Activated naive CD8-positive, alpha-beta T cell treated with anti-CD3 and anti-CD28 coated beads, Interleukin-2, amount 50 U/mL, for 24 hours (primary cell): ENCODE measurements around the gene TSTD1.
A peak's percentile ranks its signal among the peaks of the same experiment; 100 is the strongest.
"Not testable (repeated sequence)": the region's sequence is repeated elsewhere in the genome, so short reads cannot be mapped to it uniquely, and the experiment has no call there.

Source experiments
- ATAC-seq: fragments of 150-1000 bp; cut with Tn5 transposase; one replicate; pipeline ENCODE4 v1.10.0; 2021
- DNase-seq: peaks from one replicate; pipeline ENCODE4 v3.0.0; 2021
- H3K27ac Mint-ChIP-seq: one replicate; pipeline ENCODE4 v1.8.0; 2021; ENCODE audit warnings: mild to moderate bottlenecking, mixed read lengths
- H3K27me3 Mint-ChIP-seq: one replicate; pipeline ENCODE4 v1.8.0; 2021; ENCODE audit warnings: mixed read lengths
- H3K36me3 Mint-ChIP-seq: one replicate; pipeline ENCODE4 v1.8.0; 2021; ENCODE audit warnings: low read depth, mixed read lengths
- H3K4me1 Mint-ChIP-seq: one replicate; pipeline ENCODE4 v1.8.0; 2021; ENCODE audit warnings: mixed read lengths
- H3K4me3 Mint-ChIP-seq: one replicate; pipeline ENCODE4 v1.8.0; 2021; ENCODE audit warnings: mild to moderate bottlenecking, moderate library complexity, mixed read lengths
- H3K9me3 Mint-ChIP-seq: one replicate; pipeline ENCODE4 v1.8.0; 2021; ENCODE audit warnings: mixed read lengths

The TSTD1 gene

GRCh38 chr1:161073474-161074121 lies 34.8 kb upstream of the TSTD1 start:
- H3K4me1 Mint-ChIP-seq = peaks cover 27% of the 10 kb centered on the region
- no peaks in the 10 kb centered on the region for H3K27me3 Mint-ChIP-seq
- peak overlapping the region; percentile 39 for H3K27ac Mint-ChIP-seq
- ATAC-seq = no peak
- DNase-seq = no peak
- no peak overlapping the region for H3K4me3 Mint-ChIP-seq
- H3K36me3 Mint-ChIP-seq = peaks cover 6% of the 10 kb centered on the region
- no peaks in the 10 kb centered on the region for H3K9me3 Mint-ChIP-seq

DNA sequence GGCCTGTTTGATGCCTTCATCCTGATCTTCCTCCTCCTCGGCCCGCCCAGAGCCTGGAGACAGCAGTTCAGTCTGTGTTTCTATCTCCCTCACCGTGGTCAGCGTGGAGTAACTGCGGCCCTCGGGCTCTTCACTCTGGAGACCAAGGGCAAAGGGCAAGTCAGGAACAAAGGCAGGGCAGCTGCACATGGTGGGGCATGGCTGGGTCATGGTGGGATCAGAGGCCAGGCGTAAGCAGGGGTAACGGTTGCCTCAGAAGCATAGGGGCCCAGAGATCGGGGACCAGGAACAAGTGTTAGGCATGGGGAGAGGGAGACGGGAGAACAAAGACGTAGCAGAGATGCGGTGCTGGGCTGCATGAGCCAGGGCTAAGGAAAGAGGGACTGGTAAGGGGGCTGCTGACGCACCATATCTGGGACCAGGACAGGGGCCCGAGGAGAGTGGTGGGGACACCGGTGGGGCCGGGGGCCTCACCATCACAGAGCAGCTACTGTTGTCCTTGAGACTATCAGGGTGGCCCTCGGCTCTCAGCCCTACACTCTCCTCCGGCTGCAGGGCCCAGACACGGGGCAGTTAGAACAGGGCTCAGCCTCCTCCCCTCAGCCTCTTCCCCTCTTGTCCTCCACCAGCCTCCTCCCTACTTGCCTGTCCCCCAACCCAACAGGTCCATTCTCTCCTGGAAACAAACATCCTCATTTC lies 34.1 kb upstream of the TSTD1 start:
- Mint-ChIP-seq H3K4me3 (no peak overlapping the region), H3K27me3 (no peaks in the 10 kb centered on the region), H3K4me1 (peaks cover 34% of the 10 kb centered on the region), H3K9me3 (no peaks in the 10 kb centered on the region), H3K36me3 (peaks cover 6% of the 10 kb centered on the region), H3K27ac (peak overlapping the region; percentile 39)
- DNase-seq (no peak), ATAC-seq (no peak)

GRCh38 chr1:161071886-161072371 lies 33.2 kb upstream of the TSTD1 start:
- H3K9me3 Mint-ChIP-seq = no peaks in the 10 kb centered on the region
- ATAC-seq = no peak
- no peaks in the 10 kb centered on the region for H3K27me3 Mint-ChIP-seq
- peak; percentile 62 for DNase-seq
- H3K27ac Mint-ChIP-seq = peak overlapping the region; percentile 61
- no peak overlapping the region for H3K4me3 Mint-ChIP-seq
- H3K36me3 Mint-ChIP-seq = peaks cover 14% of the 10 kb centered on the region
- peaks cover 43% of the 10 kb centered on the region for H3K4me1 Mint-ChIP-seq

- H3K27ac Mint-ChIP-seq = peak overlapping the region; percentile 97
- H3K4me1 Mint-ChIP-seq = peaks cover 54% of the 10 kb centered on the region
- H3K36me3 Mint-ChIP-seq = peaks cover 20% of the 10 kb centered on the region
- H3K27me3 Mint-ChIP-seq = no peaks in the 10 kb centered on the region
- no peak for DNase-seq
- no peaks in the 10 kb centered on the region for H3K9me3 Mint-ChIP-seq
- no peak overlapping the region for H3K4me3 Mint-ChIP-seq
- no peak for ATAC-seq
Measured at GRCh38 chr1:161070761-161071160, 32.0 kb upstream of the TSTD1 start.

DNA sequence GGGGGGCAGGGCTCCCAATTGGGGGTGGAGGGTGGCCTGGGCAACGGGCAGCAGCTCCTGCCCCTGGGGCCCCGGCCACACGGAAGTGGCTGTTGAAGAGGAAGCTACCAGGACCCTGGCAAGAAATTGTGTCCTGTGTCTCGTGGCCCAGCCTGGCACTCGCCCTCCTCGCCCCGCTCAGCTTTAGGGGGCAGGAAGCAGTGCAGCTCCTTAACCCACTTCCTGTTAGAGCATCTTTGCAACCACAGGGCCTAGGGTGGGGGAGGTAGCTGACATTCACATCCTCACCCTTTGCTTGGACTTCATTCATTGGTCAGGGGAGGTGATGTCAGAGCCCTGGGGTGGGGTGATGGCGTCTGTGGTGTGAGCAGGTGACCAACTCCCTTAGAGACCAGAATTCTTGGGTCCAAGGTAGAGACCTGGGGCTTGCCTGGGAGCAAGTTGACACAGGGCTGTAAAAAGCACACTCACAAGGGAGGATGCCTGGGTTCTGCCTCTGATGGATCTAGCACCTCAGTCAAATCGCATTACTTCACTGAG lies 31.0 kb upstream of the TSTD1 start, which contains the start of gene ARHGAP30:
Gene ARHGAP30 (minus strand): TSS at position 161 of the 540 bp plus-strand sequence. CDS start 267 bp downstream, outside the sequence.
- peak; percentile 83 for ATAC-seq
- Mint-ChIP-seq H3K36me3 (peaks cover 20% of the 10 kb centered on the region), H3K4me3 (peak within 1 kb of the TSS; percentile 99), H3K4me1 (peaks cover 62% of the 10 kb centered on the region), H3K27ac (peak within 1 kb of the TSS; percentile 97), H3K27me3 (no peaks in the 10 kb centered on the region), H3K9me3 (no peaks in the 10 kb centered on the region)
- DNase-seq = peak; percentile 85

GRCh38 chr1:161069241-161069640 lies 30.5 kb upstream of the TSTD1 start:
- no peaks in the 10 kb centered on the region for H3K27me3 Mint-ChIP-seq
- H3K9me3 Mint-ChIP-seq = no peaks in the 10 kb centered on the region
- ATAC-seq = no peak
- peaks cover 26% of the 10 kb centered on the region for H3K36me3 Mint-ChIP-seq
- DNase-seq = peak; percentile 27
- H3K4me3 Mint-ChIP-seq = peak overlapping the region; percentile 99
- H3K27ac Mint-ChIP-seq = peak overlapping the region; percentile 97
- H3K4me1 Mint-ChIP-seq = peaks cover 67% of the 10 kb centered on the region

GRCh38 chr1:161068306-161069234 lies 29.8 kb upstream of the TSTD1 start:
- H3K9me3 Mint-ChIP-seq = no peaks in the 10 kb centered on the region
- H3K4me3 Mint-ChIP-seq = peak overlapping the region; percentile 99
- peak; percentile 88 for DNase-seq
- peaks cover 73% of the 10 kb centered on the region for H3K4me1 Mint-ChIP-seq
- H3K27me3 Mint-ChIP-seq = no peaks in the 10 kb centered on the region
- peaks cover 31% of the 10 kb centered on the region for H3K36me3 Mint-ChIP-seq
- peak overlapping the region; percentile 97 for H3K27ac Mint-ChIP-seq
- peak; percentile 83 for ATAC-seq

GRCh38 chr1:161066694-161067093 lies 27.9 kb upstream of the TSTD1 start:
- H3K27ac Mint-ChIP-seq = peak overlapping the region; percentile 97
- peak overlapping the region; percentile 99 for H3K4me3 Mint-ChIP-seq
- peaks cover 40% of the 10 kb centered on the region for H3K36me3 Mint-ChIP-seq
- ATAC-seq (peak; percentile 16), DNase-seq (no peak)
- peaks cover 82% of the 10 kb centered on the region for H3K4me1 Mint-ChIP-seq
- H3K27me3 Mint-ChIP-seq = no peaks in the 10 kb centered on the region
- H3K9me3 Mint-ChIP-seq = no peaks in the 10 kb centered on the region

DNA sequence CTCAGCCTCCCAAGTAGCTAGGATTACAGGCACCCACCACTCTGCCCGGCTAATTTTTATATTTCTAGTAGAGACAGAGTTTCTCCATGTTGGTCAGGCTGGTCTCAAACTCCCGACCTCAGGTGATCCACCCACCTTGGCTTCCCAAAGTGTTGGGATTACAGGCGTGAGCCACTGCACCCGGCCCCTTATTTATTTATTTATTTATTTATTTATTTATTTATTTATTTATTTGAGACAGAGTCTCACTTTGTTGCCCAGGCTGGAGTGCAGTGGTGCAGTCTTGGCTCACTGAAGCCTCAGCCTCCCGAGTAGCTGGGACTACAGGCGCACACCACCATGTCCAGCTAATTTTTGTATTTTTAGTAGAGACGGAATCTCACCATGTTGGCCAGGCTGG lies 26.9 kb upstream of the TSTD1 start:
- not testable (repeated sequence) for H3K9me3 Mint-ChIP-seq, DNase-seq, H3K27me3 Mint-ChIP-seq, ATAC-seq
- H3K36me3 Mint-ChIP-seq = peaks cover 43% of the 10 kb centered on the region
- peak overlapping the region; percentile 75 for H3K27ac Mint-ChIP-seq
- peaks cover 80% of the 10 kb centered on the region for H3K4me1 Mint-ChIP-seq
- H3K4me3 Mint-ChIP-seq = peak overlapping the region; percentile 29

GRCh38 chr1:161063936-161064335 lies 25.2 kb upstream of the TSTD1 start:
- not testable (repeated sequence) for H3K9me3 Mint-ChIP-seq, DNase-seq, H3K27me3 Mint-ChIP-seq, ATAC-seq
- peak overlapping the region; percentile 85 for H3K27ac Mint-ChIP-seq
- H3K36me3 Mint-ChIP-seq = peaks cover 46% of the 10 kb centered on the region
- peaks cover 86% of the 10 kb centered on the region for H3K4me1 Mint-ChIP-seq
- H3K4me3 Mint-ChIP-seq = peak overlapping the region; percentile 66

DNA sequence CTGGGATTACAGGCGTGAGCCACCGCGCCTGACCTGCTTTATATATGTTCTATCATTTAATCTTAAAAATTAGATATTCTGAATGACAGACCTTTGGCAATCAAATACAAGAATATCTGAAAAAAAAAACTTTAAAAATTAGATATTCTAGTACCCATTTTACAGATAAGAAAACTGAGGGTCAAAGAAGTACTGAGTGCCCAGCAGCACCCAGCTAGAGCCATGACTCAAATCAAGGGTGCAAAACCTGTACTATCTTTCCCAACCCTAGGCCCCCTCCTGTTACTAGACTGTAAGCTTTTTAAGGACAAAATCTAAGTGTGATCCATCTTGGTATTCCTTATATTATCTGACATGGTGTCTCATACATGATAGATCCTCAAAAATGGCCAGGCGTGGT lies 22.7 kb upstream of the TSTD1 start:
- H3K9me3 Mint-ChIP-seq = no peaks in the 10 kb centered on the region
- peaks cover 69% of the 10 kb centered on the region for H3K4me1 Mint-ChIP-seq
- no peak overlapping the region for H3K4me3 Mint-ChIP-seq
- ATAC-seq = no peak
- peaks cover 45% of the 10 kb centered on the region for H3K36me3 Mint-ChIP-seq
- DNase-seq = no peak
- H3K27me3 Mint-ChIP-seq = no peaks in the 10 kb centered on the region
- H3K27ac Mint-ChIP-seq = no peak overlapping the region

DNA sequence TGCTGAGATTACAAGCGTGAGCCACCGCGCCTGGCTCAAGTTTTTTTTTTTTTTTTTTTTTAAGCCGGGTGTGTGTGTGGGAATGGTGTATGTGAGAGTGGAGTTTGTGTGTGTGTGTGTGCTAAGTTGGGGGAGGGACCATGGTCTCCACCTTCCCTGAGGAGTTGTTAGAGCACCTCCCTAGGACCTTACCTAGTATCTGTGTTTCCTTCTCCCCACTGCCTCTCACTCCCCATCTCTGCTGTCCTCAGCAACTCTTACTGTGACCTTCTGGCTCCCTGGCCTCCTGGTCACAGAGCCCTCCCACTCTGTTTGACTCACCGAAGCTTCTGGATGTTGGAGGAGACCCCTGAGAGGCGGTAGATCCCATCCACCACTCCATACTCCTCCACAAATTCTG lies 20.5 kb upstream of the TSTD1 start:
- Mint-ChIP-seq H3K27ac (peak overlapping the region; percentile 71), H3K4me3 (no peak overlapping the region), H3K36me3 (peaks cover 48% of the 10 kb centered on the region), H3K9me3 (no peaks in the 10 kb centered on the region), H3K4me1 (peaks cover 51% of the 10 kb centered on the region), H3K27me3 (no peaks in the 10 kb centered on the region)
- no peak for DNase-seq
- ATAC-seq = peak; percentile 57

DNA sequence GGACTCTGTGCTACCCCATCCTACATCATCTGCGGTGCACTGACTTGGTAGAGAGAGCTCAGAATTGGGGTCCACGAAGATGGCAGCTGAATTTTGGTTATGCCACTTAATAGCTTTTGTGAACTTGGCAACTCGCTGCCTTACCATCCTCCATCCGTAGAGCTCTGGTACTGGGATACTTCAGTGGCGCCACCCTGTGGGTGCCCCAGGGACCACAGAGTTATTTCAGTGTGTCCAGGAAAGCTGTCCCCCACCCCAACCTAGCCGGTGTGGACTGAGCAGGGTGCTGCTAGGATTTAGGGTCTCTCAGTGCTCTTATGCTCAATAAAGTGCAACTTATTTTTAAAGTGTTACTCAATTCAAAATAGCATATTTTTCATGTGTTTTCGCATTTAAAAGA lies 16.0 kb upstream of the TSTD1 start:
- Mint-ChIP-seq H3K36me3 (peaks cover 62% of the 10 kb centered on the region), H3K27ac (no peak overlapping the region)

GRCh38 chr1:161054232-161054631 lies 15.5 kb upstream of the TSTD1 start:
- no peaks in the 10 kb centered on the region for H3K9me3 Mint-ChIP-seq

More for the DNA sequence above, 16.0 kb upstream of the TSTD1 start:
- ATAC-seq (no peak), DNase-seq (no peak)
- Mint-ChIP-seq H3K4me1 (peaks cover 18% of the 10 kb centered on the region), H3K27me3 (no peaks in the 10 kb centered on the region), H3K4me3 (no peak overlapping the region), H3K9me3 (no peaks in the 10 kb centered on the region)

More at GRCh38 chr1:161054232-161054631, 15.5 kb upstream of the TSTD1 start:
- DNase-seq = no peak
- H3K27ac Mint-ChIP-seq = peak overlapping the region; percentile 31
- no peaks in the 10 kb centered on the region for H3K27me3 Mint-ChIP-seq
- H3K4me1 Mint-ChIP-seq = peaks cover 12% of the 10 kb centered on the region
- no peak overlapping the region for H3K4me3 Mint-ChIP-seq
- no peak for ATAC-seq
- peaks cover 61% of the 10 kb centered on the region for H3K36me3 Mint-ChIP-seq
